Smooth muscle cell (in vitro differentiated cells): ENCODE data around the gene ANKRD63. TPM values are rescaled to one million over a fixed set of nuclear protein-coding genes. Genes with fewer than 3 reads are reported as not detected.
A peak's percentile ranks its signal among the peaks of the same experiment; 100 is the strongest.

ENCODE experiments used
- DNase-seq: peaks from one replicate; lab custom pipeline; 2025; ENCODE audit not compliant: unreplicated experiment; lab: John Stamatoyannopoulos, UW
- H2AFZ ChIP-seq: fragments of 200-600 bp; sonication (generic); 2 replicates; pipeline ENCODE4 v1.6.0; 2016; ENCODE audit warnings: antibody characterized with exemption, low read depth, mild to moderate bottlenecking
- H3F3A ChIP-seq: fragments of 200-600 bp; sonication (generic); 2 replicates; pipeline ENCODE4 v1.6.0; 2017; ENCODE audit warnings: antibody characterized with exemption, low read depth
- H3K27ac ChIP-seq: fragments of 200-600 bp; sonication (generic); 2 replicates; pipeline ENCODE4 v1.5.1; 2016; ENCODE audit warnings: low read depth, mild to moderate bottlenecking
- H3K27me3 ChIP-seq: fragments of 200-600 bp; sonication (generic); 2 replicates; pipeline ENCODE4 v1.6.1; 2016; ENCODE audit warnings: low read depth, mild to moderate bottlenecking
- H3K36me3 ChIP-seq: fragments of 200-600 bp; sonication (generic); 2 replicates; pipeline ENCODE4 v1.5.1; 2016; ENCODE audit warnings: low read depth
- H3K4me1 ChIP-seq: fragments of 200-600 bp; sonication (generic); 2 replicates; pipeline ENCODE4 v1.5.1; 2016; ENCODE audit warnings: low read depth
- H3K4me2 ChIP-seq: fragments of 200-600 bp; sonication (generic); 2 replicates; pipeline ENCODE4 v1.6.0; 2016; ENCODE audit warnings: mild to moderate bottlenecking
- H3K4me3 ChIP-seq: fragments of 200-600 bp; sonication (generic); 2 replicates; pipeline ENCODE4 v1.5.1; 2016; ENCODE audit warnings: mild to moderate bottlenecking
- H3K79me2 ChIP-seq: fragments of 200-600 bp; sonication (generic); 2 replicates; pipeline ENCODE4 v1.6.0; 2016; ENCODE audit warnings: low read depth, mild to moderate bottlenecking
- H3K9ac ChIP-seq: fragments of 200-600 bp; sonication (generic); 2 replicates; pipeline ENCODE4 v1.6.0; 2016; ENCODE audit warnings: low read depth
- H3K9me3 ChIP-seq: fragments of 200-600 bp; sonication (generic); replicated peaks from 2 replicates; pipeline ENCODE4 v1.5.1; 2016; ENCODE audit warnings: low read depth
- H4K20me1 ChIP-seq: fragments of 200-600 bp; sonication (generic); 2 replicates; pipeline ENCODE4 v1.6.0; 2016; ENCODE audit warnings: low read depth
- WGBS: methylation state at CpG from one replicate; pipeline ENCODE4 v1.1.7; 2016; ENCODE audit warnings: low lambda C conversion rate; 5-methylcytosine and 5-hydroxymethylcytosine counted together
- polyA plus RNA-seq: library from polyadenylated mRNA; unstranded; fragments of >200 nt; fragmentation: Nextera tagmentation; extraction: Ambion mirVana; gene quantifications from 2 replicates; pipeline ENCODE4 v1.2.1, GENCODE V29; 2016
- total RNA-seq: library from RNA; depleted of rRNA; stranded (reverse); fragments of >200 nt; gene quantifications from 2 replicates; pipeline ENCODE4 v1.2.3, GENCODE V29; 2014
- TF ChIP-seq, protein P1 (sequence below): fragments of 200-600 bp; sonication (generic); IDR thresholded peaks from 2 replicates; pipeline ENCODE4 v1.5.1; 2017; ENCODE audit warnings: borderline replicate concordance, mild to moderate bottlenecking, antibody characterized with exemption; ENCODE audit not compliant: insufficient read depth, poor library complexity, severe bottlenecking

The ANKRD63 gene
- total and polyA plus RNA-seq, 2 experiments from 2014 or later = not detected

DNA sequence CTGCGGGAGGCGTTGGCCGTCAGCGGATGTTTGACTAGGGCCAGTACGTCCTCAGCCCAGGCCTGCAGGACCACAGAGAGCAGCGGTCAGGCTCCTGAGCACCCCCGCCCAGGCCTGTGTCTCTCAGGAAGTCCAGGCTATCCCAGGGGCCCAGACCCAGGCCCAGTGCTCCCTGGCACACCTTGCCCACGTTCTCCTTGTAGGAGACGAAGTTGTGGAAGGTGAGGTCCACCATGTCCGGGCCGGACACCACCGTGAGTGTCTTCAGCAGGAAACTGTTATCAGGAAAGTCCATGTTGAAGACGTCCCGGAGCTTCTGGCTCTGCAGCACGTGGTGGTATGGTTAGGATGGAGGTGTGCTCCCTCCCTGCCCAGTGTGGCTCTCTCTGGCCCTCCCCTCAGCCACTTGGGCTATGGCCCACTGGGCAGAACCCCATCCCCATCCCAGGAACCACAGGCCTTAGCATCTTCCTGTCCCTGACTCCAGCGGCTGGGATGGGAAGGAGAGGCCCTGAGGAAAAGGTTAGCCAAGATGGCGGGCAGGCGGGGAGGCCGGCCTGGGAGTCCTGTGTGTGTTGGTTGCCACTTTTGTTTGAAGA is 19.5 kb upstream of the ANKRD63 start:
- Histone ChIP-seq H3K27ac (no peak overlapping the region), H3K4me1 (peaks cover 15% of the 10 kb centered on the region), H3K79me2 (no peaks in the 10 kb centered on the region), H3K4me2 (no peak overlapping the region), H3K9ac (no peak overlapping the region), H3K4me3 (no peak overlapping the region), H3K27me3 (peaks cover 26% of the 10 kb centered on the region), H2AFZ (no peak overlapping the region), H4K20me1 (no peaks in the 10 kb centered on the region), H3F3A (no peaks in the 10 kb centered on the region), H3K36me3 (no peaks in the 10 kb centered on the region), H3K9me3 (no peaks in the 10 kb centered on the region)
- TF ChIP-seq, protein P1, sequence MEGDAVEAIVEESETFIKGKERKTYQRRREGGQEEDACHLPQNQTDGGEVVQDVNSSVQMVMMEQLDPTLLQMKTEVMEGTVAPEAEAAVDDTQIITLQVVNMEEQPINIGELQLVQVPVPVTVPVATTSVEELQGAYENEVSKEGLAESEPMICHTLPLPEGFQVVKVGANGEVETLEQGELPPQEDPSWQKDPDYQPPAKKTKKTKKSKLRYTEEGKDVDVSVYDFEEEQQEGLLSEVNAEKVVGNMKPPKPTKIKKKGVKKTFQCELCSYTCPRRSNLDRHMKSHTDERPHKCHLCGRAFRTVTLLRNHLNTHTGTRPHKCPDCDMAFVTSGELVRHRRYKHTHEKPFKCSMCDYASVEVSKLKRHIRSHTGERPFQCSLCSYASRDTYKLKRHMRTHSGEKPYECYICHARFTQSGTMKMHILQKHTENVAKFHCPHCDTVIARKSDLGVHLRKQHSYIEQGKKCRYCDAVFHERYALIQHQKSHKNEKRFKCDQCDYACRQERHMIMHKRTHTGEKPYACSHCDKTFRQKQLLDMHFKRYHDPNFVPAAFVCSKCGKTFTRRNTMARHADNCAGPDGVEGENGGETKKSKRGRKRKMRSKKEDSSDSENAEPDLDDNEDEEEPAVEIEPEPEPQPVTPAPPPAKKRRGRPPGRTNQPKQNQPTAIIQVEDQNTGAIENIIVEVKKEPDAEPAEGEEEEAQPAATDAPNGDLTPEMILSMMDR = no peak
- no peak for DNase-seq
- 96% methylated on average over 19 of the region's 19 CpGs for WGBS

DNA sequence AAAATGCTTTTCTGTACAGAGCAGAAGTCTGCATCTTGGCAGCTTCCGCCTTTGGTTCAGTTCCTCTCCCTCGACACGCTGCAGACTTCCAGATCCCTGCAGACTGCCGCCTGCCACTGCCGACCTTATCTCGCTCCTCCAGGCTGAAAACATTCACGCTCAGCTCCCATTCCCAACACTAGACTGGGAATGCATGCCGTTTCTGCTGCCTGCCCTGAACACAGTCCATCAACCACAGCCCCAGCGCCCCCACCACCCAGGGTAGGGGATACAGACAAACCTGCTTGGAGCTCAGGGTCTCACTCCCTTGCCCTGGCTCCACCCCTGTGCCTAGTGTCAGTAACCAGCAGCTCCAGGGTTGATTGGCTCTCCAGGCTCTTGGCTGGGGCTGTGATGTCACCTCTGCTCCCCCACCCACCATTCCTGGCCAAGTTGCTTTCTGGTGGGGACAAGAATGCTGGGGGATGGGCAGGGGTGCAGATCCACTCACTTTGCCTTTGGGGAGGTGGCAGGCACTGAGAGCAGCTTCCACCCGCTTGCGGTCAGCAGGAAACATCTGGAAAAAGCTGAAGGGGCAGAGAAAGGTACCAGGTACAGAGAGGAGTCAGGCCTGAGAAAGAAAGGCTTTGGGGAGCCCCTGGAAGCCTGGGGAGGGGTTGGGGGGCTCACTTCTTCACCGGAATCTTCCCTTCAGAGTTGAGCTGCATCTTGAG is 18.8 kb upstream of the ANKRD63 start:
- H3K4me2 ChIP-seq = peak overlapping the region; percentile 83
- 26% methylated on average over 12 of the region's 12 CpGs for WGBS
- H2AFZ ChIP-seq = no peak overlapping the region

DNA sequence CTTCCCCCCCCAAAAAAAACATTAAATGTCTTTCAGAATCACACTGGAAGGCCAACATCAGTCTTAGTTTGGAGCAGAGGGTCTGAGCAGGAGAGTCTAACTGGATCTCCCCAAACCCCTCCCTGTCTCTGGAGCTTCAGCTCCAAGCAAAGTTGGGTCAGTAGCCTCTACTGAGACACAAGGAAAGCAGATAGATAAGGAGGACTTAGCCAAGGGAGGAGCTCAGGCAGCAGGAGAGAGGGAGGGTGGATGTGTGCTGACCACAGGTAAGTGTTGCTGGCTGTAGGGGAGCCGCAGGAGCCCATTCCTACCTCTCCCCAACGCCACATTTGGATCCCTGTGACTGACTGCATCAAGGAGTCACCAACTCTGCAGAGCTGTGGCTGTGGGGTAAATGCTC is 17.9 kb upstream of the ANKRD63 start:
- no peaks in the 10 kb centered on the region for H3F3A ChIP-seq
- TF ChIP-seq, protein P1 = no peak
- H3K4me1 ChIP-seq = peaks cover 9% of the 10 kb centered on the region

More for the DNA sequence above, 18.8 kb upstream of the ANKRD63 start:
- H3K4me1 ChIP-seq = peaks cover 9% of the 10 kb centered on the region
- H3K9ac ChIP-seq = no peak overlapping the region
- TF ChIP-seq, protein P1 = no peak
- no peaks in the 10 kb centered on the region for H4K20me1 ChIP-seq
- no peak overlapping the region for H3K4me3 ChIP-seq
- no peaks in the 10 kb centered on the region for H3K36me3 ChIP-seq
- no peaks in the 10 kb centered on the region for H3K9me3 ChIP-seq
- H3F3A ChIP-seq = no peaks in the 10 kb centered on the region
- no peak overlapping the region for H3K27ac ChIP-seq
- H3K79me2 ChIP-seq = no peaks in the 10 kb centered on the region
- peaks cover 24% of the 10 kb centered on the region for H3K27me3 ChIP-seq
- no peak for DNase-seq

More for the DNA sequence above, 17.9 kb upstream of the ANKRD63 start:
- H2AFZ ChIP-seq = no peak overlapping the region
- no peaks in the 10 kb centered on the region for H3K79me2 ChIP-seq
- H3K9ac ChIP-seq = no peak overlapping the region
- peaks cover 20% of the 10 kb centered on the region for H3K27me3 ChIP-seq
- no peak for DNase-seq
- 91% methylated on average over 2 of the region's 2 CpGs for WGBS
- H3K9me3 ChIP-seq = no peaks in the 10 kb centered on the region
- H3K4me3 ChIP-seq = no peak overlapping the region
- no peak overlapping the region for H3K4me2 ChIP-seq
- H3K36me3 ChIP-seq = no peaks in the 10 kb centered on the region
- H4K20me1 ChIP-seq = no peaks in the 10 kb centered on the region
- H3K27ac ChIP-seq = no peak overlapping the region
